Activated effector memory CD4-positive, alpha-beta T cell treated with Interleukin-2 at 50 U/mL for 16 hours (primary cell): ENCODE data around the gene PICK1.
"Not testable (repeated sequence)": the region's sequence is repeated elsewhere in the genome, so short reads cannot be mapped to it uniquely, and the experiment has no call there.

Source experiments
- DNase-seq: peaks from one replicate; pipeline ENCODE4 v3.0.0-alpha.2; 2020

The PICK1 gene

GRCh38 chr22:38077096-38077495 is 19.9 kb downstream of the PICK1 start:
- DNase-seq, result no peak

GRCh38 chr22:38077595-38077994 is 20.4 kb downstream of the PICK1 start:
- no peak for DNase-seq

- DNase-seq, result no peak
These were observed 21.0 kb downstream of the PICK1 start for GRCh38 chr22:38078046-38078840.

- DNase-seq, result not testable (repeated sequence)
These were observed 22.0 kb downstream of the PICK1 start for GRCh38 chr22:38079208-38079607.

GRCh38 chr22:38079804-38080203 is 22.6 kb downstream of the PICK1 start:
- DNase-seq, result no peak

- DNase-seq, result no peak
These were observed 23.3 kb downstream of the PICK1 start for GRCh38 chr22:38080474-38080849.

- no peak for DNase-seq
These were observed 23.8 kb downstream of the PICK1 start for GRCh38 chr22:38080850-38081635.

GRCh38 chr22:38081636-38081940 is 24.4 kb downstream of the PICK1 start:
- no peak for DNase-seq

GRCh38 chr22:38081941-38082828 is 25.0 kb downstream of the PICK1 start:
- DNase-seq, result no peak

GRCh38 chr22:38082986-38083710 is 25.9 kb downstream of the PICK1 start:
- DNase-seq, result no peak

GRCh38 chr22:38083931-38084631 is 26.9 kb downstream of the PICK1 start, which contains the start of gene SLC16A8:
Gene SLC16A8 (minus strand): TSS chr22:38084184. CDS start chr22:38082873, 1,311 bp downstream.
- no peak for DNase-seq

GRCh38 chr22:38085056-38085455 is 27.9 kb downstream of the PICK1 start:
- DNase-seq, result no peak

GRCh38 chr22:38085501-38085900 is 28.3 kb downstream of the PICK1 start:
- DNase-seq, result no peak

GRCh38 chr22:38086001-38086845 is 29.0 kb downstream of the PICK1 start:
- no peak for DNase-seq

- DNase-seq, result no peak
These were observed 29.7 kb downstream of the PICK1 start for GRCh38 chr22:38086942-38087341.

- DNase-seq, result no peak
These were observed 30.7 kb downstream of the PICK1 start for GRCh38 chr22:38087855-38088254.

GRCh38 chr22:38088629-38089473 is 31.6 kb downstream of the PICK1 start:
- no peak for DNase-seq

- DNase-seq, result no peak
These were observed 32.3 kb downstream of the PICK1 start for GRCh38 chr22:38089474-38089851.

- DNase-seq, result no peak
These were observed 39.9 kb downstream of the PICK1 start for GRCh38 chr22:38097058-38097457.
